GM20431 (cell line): ENCODE results near the gene AKT3.
"Not testable (repeated sequence)": the region's sequence is repeated elsewhere in the genome, so short reads cannot be mapped to it uniquely, and the experiment has no call there.

Experiments used
- in situ Hi-C: fragments of 300-500 bp; cut with MseI, MboI; formaldehyde crosslinking; loops from one replicate; pipeline ENCODE4 v1.15.0; 2020; ENCODE audit warnings: low sequenced_read_pairs; ENCODE audit not compliant: unreplicated experiment

The AKT3 gene

DNA sequence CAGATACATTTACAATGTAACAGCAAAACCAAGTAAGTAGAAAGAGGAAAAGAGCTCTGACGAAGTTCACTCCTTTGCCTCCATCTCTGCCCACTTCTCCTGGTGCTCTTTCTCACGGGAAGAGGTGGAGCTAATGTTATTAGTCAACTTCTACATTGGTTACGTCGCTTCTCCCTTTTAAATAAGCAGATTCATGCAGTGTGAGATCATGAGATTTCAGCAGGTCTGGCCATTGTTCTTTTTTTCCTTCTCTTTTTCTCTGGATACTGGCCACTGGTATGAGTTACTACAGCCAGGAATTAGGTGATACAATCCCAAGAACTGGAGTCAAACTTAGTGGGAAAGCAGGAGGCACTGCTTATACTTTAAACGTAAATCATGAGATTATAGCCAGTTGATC, 207.1 kb downstream of the AKT3 start:
- in situ Hi-C loops: no loop called here

DNA sequence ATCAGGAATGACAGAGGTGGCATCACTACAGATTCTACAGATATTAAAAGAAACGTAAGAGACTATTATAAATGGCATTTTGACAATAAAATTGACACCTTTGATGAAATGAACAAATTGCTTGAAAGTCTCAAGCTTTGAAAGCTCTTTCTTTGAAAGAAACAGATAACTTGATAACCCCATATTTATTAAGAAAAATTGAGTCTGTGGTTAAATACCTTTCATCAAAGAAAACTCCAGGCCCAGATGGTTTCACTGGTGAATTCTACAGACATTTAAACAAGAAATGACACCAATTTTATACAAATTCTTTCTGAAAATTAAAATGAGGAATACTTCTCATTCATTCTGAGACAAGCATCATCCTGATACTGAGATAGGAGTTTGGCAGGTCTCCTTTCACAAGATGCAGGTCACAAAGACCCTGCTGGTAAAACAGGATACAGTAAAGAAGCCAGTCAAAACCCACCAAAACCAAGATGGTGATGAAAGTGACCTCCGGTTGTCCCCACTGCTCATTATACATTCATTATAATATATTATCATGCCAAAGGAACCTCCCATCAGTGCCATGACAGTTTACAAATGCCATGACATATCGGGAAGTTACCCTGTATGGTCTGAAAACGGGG, 210.9 kb downstream of the AKT3 start:
- in situ Hi-C loops: no loop called here

DNA sequence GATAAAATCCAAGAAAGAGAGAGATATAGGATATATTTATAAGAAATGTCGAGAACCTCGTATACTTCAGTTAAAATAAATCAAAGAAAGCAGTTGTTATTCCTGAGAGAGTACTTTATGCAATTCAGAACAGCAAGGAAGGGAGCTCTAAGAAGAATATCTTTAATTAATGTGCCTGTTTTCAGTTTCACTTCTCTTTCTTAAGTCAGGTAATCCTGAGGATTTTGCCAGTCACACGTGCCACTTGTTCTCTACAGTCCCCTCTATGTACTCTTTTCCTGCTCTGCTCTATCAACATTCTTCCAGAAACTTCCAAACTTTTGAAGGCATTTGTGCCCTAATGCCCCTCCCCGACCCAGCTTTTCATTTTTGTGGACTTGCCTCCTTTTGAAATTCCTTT, 211.9 kb downstream of the AKT3 start:
- in situ Hi-C loops: no loop called here

DNA sequence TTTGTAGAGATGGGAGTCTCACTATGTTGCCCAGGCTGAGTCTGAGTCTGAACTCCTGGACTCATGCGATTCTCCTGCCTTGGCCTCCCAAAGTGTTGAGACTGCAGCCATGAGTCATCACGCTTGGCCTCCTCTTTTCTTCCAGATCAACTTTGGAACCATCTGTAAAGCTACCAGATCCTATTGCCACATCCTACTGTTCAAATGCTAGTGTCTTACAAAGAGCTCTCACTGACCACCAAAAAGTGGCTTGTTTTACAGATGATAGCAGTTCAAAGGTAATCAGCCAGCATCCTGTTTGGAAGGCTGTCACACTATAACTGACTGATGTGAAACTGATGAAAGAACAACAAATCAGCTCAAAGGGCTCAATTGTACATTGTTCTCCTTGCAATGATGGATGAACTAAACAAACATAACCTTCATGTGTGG, 221.6 kb downstream of the AKT3 start:
- in situ Hi-C loops: no loop called here

DNA sequence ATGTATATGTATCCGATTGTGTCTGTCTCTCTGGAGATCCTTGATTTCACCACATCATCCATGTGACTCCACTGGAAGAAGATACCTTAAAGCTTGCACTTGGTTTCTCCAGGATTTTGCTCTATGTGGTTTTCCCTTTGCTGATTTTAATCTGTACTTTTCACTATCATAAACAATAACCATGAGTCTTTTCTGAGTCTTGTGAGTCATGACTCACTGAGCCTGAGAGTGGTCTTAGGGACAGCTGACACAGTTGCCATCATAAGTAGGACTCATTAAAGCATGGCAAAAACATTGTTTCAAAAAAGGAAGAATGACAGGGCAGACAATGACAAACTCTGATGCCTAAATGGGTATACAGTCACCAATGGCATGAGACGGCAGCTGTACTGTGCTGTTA, 226.2 kb downstream of the AKT3 start:
- in situ Hi-C loops: no loop called here

DNA sequence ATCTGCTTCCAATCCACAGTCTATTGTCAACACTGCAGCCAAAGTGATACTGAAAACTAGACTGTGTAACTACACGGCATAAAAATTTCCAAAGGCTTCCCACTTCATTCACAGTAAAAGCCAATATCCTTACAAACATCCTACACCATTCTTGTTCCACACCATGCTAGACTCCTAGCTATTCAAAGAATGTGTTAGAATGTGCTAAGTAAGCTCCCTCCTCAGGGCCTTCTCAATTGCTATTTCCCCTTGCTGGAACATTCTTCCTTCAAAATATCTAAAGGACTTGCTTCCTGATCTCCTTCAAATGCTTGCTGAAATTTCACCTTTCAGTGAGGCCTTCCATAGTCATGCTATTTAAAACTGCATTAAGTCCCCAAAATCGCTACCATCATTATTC, 228.1 kb downstream of the AKT3 start:
- in situ Hi-C loops: no loop called here

DNA sequence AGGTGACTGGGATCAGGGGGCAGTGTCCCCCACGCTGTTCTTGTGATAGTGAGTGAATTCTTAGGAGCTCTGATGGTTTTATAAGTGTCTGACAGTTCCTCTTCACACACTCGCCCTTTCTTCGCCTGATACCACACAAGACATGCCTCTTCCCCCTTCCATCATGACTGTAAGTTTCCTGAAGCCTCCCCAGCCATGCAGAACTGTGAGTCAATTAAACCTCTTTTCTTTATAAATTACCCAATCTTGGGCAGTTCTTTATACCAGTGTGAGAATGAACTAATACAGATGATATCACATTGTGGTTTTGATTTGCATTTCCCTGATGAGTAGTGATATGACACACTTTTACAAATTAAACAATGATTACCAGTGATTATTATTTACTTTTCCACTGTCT, 229.9 kb downstream of the AKT3 start:
- in situ Hi-C loops: no loop called here

DNA sequence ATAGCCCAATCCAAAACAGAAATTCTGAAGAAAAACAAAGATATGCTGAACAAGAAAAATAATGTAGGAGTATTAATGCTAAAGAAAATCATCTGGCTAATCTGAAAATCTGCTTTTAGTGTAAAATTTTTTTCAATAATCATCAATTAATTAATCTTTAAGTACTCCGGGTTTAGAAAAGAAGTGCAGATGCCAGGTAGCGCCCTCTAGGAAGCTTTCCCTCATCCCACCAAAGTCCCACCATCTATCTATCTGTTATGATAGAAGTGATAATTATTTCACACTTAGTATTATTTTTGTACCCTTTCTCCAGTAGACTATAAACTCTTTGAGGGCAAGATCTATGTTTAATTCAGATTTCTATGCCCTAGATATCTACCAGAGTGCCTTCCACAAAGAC, 240.3 kb downstream of the AKT3 start:
- in situ Hi-C loops: no loop called here

DNA sequence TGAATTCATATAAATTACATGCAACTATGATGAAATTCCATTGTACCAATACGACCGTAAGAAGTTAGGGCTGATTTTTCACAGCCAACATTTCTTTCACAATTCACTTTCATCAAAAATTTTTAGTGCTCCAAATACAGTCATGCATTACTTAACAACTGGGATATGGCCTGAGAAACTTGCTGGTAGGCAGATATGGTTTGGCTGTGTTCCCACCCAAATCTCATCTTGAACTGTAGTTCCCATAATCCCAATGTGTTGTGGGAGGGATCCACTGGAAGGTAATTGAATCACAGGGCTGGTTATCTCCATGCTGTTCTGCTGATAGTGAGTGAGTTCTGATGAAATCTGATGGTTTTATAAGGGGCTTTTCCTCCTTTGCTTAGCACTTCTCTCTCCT, 244.4 kb downstream of the AKT3 start:
- in situ Hi-C loops: no loop called here

DNA sequence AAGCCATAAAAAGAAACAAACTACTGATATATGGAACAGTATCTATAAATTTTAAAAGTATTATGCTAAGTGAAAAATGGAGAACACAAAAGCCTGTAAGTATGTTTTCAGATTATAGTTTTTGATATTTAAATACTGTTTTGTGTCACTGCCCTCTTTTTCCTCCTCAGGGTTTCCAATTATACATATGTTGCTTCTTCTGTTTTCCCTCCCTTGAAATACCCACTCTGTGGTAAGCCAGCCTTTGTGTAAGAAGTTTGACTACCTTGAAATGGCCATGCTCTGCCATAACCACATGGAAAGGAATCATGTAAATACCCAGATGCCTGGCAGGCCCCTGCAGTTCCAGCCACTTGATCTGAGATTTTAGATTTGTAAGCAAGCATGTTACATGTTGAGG, 248.3 kb downstream of the AKT3 start:
- in situ Hi-C loops: no loop called here

DNA sequence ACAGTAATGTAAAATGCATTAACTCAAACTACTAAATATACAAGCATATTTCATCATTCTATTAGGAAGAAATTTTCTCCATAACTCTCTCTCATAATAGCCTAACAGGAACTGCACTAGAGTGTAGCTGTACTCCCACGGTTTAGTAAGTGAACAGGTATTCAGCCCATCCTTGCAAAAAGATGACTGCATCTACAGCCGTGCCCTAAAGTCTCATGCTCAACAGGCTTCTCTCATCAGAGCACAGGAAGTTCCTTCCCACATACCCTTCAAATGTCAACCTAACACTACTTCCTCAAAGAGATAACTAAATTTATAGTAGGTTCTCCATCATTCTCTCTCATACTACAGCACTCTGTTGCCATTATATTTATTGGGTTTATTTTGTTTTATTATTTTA, 251.6 kb downstream of the AKT3 start:
- in situ Hi-C loops: no loop called here

DNA sequence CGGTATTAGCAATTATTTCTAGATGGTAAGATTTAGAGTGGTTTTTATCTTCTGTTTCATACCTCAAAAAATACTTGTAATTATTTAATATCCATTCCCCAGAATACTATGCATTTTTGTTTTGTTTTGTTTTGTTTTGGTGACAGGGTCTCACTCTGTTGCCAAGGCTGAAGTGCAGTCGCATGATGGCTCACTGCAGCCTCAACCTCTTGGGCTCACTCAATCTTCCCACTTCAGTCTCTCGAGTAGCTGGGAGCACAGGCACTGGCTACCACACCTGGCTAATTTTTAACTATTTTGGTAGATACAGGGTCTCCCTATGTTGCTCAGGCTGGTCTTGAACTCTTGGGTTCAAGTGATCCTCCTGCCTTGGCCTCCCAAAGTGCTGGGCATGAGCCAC, 252.7 kb downstream of the AKT3 start:
- in situ Hi-C loops: no loop called here

DNA sequence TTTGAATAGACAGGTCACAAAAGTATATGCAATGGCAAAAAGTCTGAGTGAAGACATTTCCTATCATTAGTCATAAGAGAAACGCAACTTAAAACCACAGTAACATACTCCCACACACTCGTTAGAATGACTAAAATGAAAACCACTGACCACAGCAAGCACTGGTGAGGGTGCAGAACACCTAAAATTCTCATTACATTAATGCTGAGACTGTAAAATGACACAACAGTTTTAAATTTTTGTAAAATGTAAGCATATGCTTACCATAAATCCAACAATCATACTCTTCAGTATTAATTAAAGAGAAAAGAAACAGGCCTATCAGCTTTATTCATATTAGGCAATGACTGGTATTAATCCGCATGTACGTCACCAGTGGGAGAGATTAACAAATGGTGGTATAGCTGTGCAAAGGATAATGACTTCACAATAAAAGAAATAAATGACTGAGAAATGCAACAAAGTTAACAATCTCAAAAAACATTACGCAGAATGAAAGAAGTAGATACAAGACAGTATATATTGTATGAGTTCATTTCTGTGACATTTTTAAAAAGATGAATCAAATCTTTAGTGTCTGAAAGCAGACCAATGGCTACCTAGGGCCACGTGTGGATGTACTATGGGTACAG, 253.5 kb downstream of the AKT3 start:
- in situ Hi-C loops: no loop called here

DNA sequence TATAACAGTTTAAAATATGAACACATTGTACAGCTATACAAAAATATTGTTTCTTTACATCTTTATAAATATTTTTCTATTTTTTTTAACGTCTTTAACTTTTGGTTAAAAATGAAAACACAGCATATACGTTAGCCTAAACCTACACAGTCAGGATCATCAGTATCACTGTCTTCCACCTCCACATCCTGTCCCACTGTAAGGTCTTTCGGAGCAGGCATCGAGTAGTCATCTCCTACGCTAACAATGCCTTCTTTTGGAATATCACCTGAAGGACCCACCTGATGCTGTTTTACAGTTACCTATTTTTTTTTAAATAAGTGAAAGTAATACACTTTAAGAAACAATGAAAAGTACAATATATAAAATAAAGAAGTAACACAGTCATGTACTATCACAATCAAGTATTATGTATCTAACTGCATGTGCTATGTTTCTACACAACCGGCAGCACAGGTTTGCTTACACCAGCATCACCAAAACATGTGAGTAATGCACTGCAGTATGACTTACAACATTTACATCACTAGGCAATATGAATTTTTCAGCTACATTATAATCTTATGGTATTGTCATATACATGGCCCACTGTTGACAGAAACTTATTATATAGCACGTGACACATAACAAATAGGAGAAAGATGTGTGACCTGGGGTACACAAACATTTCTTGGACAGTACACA, 254.4 kb downstream of the AKT3 start:
- in situ Hi-C loops: no loop called here

DNA sequence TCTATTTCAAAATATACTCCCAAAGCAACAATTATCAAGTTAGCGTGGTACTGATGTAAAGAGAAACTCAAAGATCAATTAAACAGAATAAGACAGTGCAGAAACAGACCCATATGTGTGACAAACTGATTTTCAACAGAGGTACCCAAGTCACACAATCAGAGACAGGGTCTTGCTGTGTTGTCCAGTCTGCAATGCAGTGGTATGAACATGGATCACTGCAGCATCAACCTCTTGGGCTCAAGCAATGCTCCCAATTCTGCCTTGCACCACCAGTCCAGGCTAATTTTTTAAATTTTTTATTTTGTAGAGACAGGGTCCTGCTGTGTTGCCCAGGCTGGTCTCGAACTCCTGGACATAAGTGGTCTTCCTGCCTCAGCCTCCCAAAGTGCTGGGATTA, 255.6 kb downstream of the AKT3 start:
- in situ Hi-C loops: no loop called here

DNA sequence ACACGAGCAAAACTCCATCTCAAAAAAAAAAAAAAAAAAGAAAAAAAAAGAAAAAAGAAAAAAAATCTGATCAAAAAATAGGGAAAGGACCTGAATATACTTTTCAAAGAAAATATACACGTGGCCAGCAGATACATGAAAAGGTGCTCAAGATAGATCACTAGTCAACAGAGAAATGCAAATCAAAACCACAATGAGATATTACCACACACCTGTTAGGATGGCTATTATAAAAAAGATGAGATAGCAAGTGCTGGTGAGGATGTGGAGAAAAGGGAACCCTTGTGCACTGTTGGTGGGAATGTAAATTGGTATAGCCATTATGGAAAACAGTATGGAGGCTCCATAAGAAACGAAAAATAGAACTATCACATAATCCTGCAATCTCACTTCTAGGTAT, 260.8 kb downstream of the AKT3 start:
- in situ Hi-C loops: not testable (repeated sequence)

DNA sequence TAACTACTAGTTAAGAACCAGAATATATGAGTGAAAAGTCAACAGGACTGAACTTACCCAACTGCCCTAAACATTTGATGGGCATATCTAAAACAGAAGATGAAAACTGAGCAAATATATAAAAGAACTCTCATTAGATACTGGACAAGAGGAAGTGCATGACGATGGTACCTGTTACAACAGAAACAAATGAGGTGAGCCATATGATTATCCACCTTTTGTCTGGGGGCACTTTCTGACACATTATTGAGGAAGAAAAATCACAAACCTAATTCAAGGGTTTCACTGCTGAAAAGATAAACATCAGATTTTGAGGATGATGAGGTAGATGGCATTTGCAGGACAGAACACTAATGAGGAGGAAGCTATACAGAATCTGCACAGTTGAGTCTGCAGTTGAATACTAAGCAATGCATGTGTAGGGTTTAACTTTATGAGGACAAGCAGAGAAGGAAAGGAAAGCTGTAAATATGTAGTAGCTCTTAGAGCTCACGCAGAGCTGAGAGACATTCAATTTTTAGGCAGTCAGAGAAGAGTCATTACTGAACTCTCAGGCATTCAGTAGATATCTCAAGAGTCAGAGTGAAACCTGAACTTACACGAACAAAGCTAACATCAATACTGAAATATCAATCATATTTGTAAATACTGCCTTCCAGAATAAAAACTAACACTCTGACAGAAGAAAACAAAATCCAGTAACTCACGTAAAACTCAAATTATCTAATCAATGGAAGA, 262.1 kb downstream of the AKT3 start:
- in situ Hi-C loops: no loop called here

DNA sequence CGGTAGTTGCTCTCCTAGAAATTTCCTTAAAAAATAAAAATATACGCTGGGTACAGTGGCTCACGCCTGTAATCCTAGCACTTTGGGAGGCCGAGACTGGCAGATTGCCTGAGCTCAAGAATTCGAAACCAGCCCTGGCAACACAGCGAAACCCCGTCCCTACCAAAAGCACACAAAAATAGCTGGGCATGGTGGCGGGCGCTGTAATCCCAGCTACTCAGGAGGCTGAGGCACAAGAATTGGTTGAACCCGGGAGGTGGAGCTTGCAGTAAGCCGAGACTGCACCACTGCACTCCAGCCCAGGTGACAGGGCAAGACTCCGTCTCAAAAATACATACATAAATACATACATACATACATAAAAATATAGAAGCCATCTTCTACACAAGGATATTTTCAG, 262.8 kb downstream of the AKT3 start:
- in situ Hi-C loops: no loop called here

DNA sequence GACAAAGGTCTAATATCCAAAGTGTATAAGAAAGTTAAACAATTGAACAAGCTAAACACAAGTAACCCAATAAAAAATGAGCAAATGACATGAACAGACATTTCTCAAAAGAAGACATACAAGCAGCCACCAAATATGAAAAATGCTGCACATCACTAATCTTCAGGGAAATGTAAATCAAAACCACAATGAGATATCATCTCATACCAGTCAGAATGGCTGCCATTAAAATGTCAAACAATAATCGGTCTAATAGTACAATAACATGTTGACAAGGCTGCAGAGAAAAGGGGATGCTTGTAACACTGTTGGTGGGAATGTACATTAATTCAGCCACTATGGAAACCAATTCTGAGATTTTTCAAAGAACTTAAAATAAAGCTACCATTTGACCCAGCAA, 264.1 kb downstream of the AKT3 start:
- in situ Hi-C loops: no loop called here

DNA sequence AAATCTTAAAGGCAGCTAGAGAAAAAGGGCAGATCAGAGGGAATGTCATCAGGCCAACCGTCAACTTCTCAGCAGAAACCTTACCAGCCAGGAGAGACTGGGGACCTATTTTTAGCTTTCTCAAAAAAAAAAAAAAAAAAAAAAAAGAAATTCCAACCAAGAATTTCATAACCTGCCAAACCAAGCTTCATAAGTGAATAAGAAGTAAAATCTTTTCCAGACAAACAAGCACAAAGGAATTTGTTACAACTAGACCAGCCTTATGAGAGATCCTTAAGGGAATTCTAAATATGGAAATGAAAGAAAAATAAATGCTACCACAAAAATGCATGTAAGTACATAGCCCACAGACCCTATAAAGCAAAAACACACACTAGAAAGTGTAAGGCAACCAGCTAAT, 267.7 kb downstream of the AKT3 start:
- in situ Hi-C loops: no loop called here

DNA sequence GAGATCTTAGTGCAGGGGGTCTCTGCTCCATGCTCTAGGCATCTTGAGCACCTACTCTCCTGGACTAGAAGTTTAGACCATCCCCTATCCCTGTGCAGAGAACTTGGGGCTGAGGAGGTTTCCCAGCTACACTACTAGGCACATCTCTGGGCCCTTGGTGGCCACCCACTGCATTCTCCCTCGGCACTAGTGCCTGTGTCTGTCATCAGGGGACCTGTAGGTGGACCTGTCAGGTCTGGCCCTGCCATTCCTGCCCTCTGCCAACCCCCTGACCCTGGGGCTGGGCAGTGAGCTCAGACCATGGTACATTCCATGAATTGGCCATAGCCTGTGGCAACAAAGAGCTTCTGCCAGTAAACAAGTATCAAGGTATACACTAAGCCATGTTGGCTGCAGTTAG, 269.1 kb downstream of the AKT3 start:
- in situ Hi-C loops: no loop called here
